Motor neuron (in vitro differentiated cells): ENCODE data around the gene CTNNA3. TPM values are rescaled to one million over a fixed set of nuclear protein-coding genes. Genes with fewer than 3 reads are reported as not detected.
"Not testable (repeated sequence)": the region's sequence is repeated elsewhere in the genome, so short reads cannot be mapped to it uniquely, and the experiment has no call there.

ENCODE experiments used
- ATAC-seq, 8 experiments: fragments of 200-7000 bp; cut with Tn5 transposase; replicated peaks in 6 of 8; 2 replicates each; pipeline ENCODE4 v1.8.0; 2021; ENCODE audit warnings: mild to moderate bottlenecking in 8 of 8, moderate library complexity in 8 of 8
- H3K27ac ChIP-seq, 2 donors: fragments of 250-450 bp; sonication (Bioruptor Pico); 2 replicates each; pipeline ENCODE4 v1.9.0; 2021; ENCODE audit warnings: antibody characterized with exemption in 2 of 2, mild to moderate bottlenecking in 2 of 2, moderate library complexity in 1 of 2
- H3K4me1 ChIP-seq, 2 donors: fragments of 250-450 bp; sonication (Bioruptor Pico); replicated peaks in 1 of 2; 2 replicates each; pipeline ENCODE4 v1.6.1; 2021; ENCODE audit warnings: antibody characterized with exemption in 2 of 2, mild to moderate bottlenecking in 2 of 2, moderate library complexity in 1 of 2
- H3K4me3 ChIP-seq, 5 donors: fragments of 250-450 bp; sonication (Bioruptor Pico); 2 replicates each; pipeline ENCODE4 v1.9.0; 2021; ENCODE audit warnings: antibody characterized with exemption in 5 of 5, mild to moderate bottlenecking in 5 of 5, moderate library complexity in 4 of 5
- WGBS, 10 experiments: fragments of 450-650 bp; shearing (Covaris generic); methylation state at CpG; one replicate each; pipeline ENCODE4 v1.0.0; 2022; 5-methylcytosine and 5-hydroxymethylcytosine counted together
- in situ Hi-C, 9 experiments: fragments of 400-800 bp; cut with MboI; loops; one replicate each; pipeline ENCODE4 v1.15.0; 2021; ENCODE audit warnings: low sequenced_read_pairs in 9 of 9, low pct_unique_long_range_greater_than_20kb in 2 of 9; ENCODE audit not compliant: unreplicated experiment in 9 of 9
- total RNA-seq, 8 experiments: library from RNA; unstranded; fragments of 300-600 nt; gene quantifications; 2 replicates each; pipeline versions ENCODE4 v1.2.3 to v1.2.4, GENCODE V29; 2022

CTNNA3 gene
- total RNA-seq, 8 experiments from 2014 or later, result 0.05 to 4.6 (median 0.48) TPM

GRCh38 chr10:67690540-67690939 lies 5.5 kb downstream of the CTNNA3 start:
- ATAC-seq, H3K27ac ChIP-seq, H3K4me1 ChIP-seq, H3K4me3 ChIP-seq, in situ Hi-C loops: not testable (repeated sequence)
- 17 to 100% (median 100%) methylated on average over 1 to 2 of the region's 7 CpGs; no CpG with 5 or more reads in 4 of the 10 experiments for WGBS, 10 experiments

GRCh38 chr10:67684140-67684539 lies 11.9 kb downstream of the CTNNA3 start:
- WGBS, 10 experiments, result 20 to 92% (median 81%) methylated on average over 1 to 7 of the region's 8 CpGs; no CpG with 5 or more reads in 4 of the 10 experiments
- in situ Hi-C loops, ATAC-seq, H3K27ac ChIP-seq, H3K4me1 ChIP-seq, H3K4me3 ChIP-seq: not testable (repeated sequence)

GRCh38 chr10:67678335-67678974 lies 17.5 kb downstream of the CTNNA3 start:
- no peaks in the 10 kb centered on the region for H3K4me1 ChIP-seq
- no peak for ATAC-seq
- in situ Hi-C loops, result no loop called here
- no peak overlapping the region for H3K4me3 ChIP-seq
- H3K27ac ChIP-seq, result no peak overlapping the region
- 0 to 91% (median 40%) methylated on average over 1 of the region's 1 CpG for WGBS, 10 experiments

- Histone ChIP-seq H3K4me1 (no peaks in the 10 kb centered on the region), H3K4me3 (no peak overlapping the region), H3K27ac (no peak overlapping the region)
- in situ Hi-C loops, result no loop called here
- 0 to 100% (median 50%) methylated on average over 1 to 2 of the region's 2 CpGs; no CpG with 5 or more reads in 3 of the 10 experiments for WGBS, 10 experiments
- ATAC-seq, result no peak
Observed at GRCh38 chr10:67676208-67676825, 19.7 kb downstream of the CTNNA3 start.

GRCh38 chr10:67670401-67670800 lies 25.6 kb downstream of the CTNNA3 start:
- ATAC-seq, result peak in 1 of 8 experiments; percentile 53
- no peak overlapping the region for H3K27ac ChIP-seq
- H3K4me3 ChIP-seq, result no peak overlapping the region
- H3K4me1 ChIP-seq, result no peaks in the 10 kb centered on the region
- in situ Hi-C loops, result no loop called here

- WGBS, 10 experiments, result 0 to 100% (median 55%) methylated on average over 1 of the region's 1 CpG
- Histone ChIP-seq H3K4me3 (no peak overlapping the region), H3K4me1 (no peaks in the 10 kb centered on the region), H3K27ac (no peak overlapping the region)
- in situ Hi-C loops, result no loop called here
- peak in 1 of 8 experiments; percentile 67 for ATAC-seq
Observed at GRCh38 chr10:67669978-67670377, 26.0 kb downstream of the CTNNA3 start.

- Histone ChIP-seq H3K27ac (no peak overlapping the region), H3K4me3 (no peak overlapping the region), H3K4me1 (no peaks in the 10 kb centered on the region)
- whole genome bisulfite sequencing, 10 experiments, result 21 to 100% (median 76%) methylated on average over 2 to 3 of the region's 3 CpGs; no CpG with 5 or more reads in 1 of the 10 experiments
- in situ Hi-C loops, result no loop called here
- ATAC-seq, result no peak
Observed at GRCh38 chr10:67668448-67668847, 27.5 kb downstream of the CTNNA3 start.

GRCh38 chr10:67667035-67667425 lies 29.0 kb downstream of the CTNNA3 start:
- Histone ChIP-seq H3K4me3 (no peak overlapping the region), H3K27ac (no peak overlapping the region), H3K4me1 (no peaks in the 10 kb centered on the region)
- 67 to 100% (median 100%) methylated on average over 1 of the region's 1 CpG; no CpG with 5 or more reads in 1 of the 10 experiments for WGBS, 10 experiments
- ATAC-seq, result no peak
- in situ Hi-C loops, result no loop called here

- peak in 3 of 8 experiments; percentile 42 to 56 (median 50) for ATAC-seq
- H3K27ac ChIP-seq, result no peak overlapping the region
- in situ Hi-C loops, result no loop called here
- 33 to 100% (median 76%) methylated on average over 1 of the region's 1 CpG for WGBS, 10 experiments
- no peaks in the 10 kb centered on the region for H3K4me1 ChIP-seq
- H3K4me3 ChIP-seq, result no peak overlapping the region
Observed at GRCh38 chr10:67666416-67667034, 29.5 kb downstream of the CTNNA3 start.

GRCh38 chr10:67665491-67665890 lies 30.5 kb downstream of the CTNNA3 start:
- in situ Hi-C loops, result no loop called here
- ATAC-seq, result no peak
- no peak overlapping the region for H3K4me3 ChIP-seq
- no peak overlapping the region for H3K27ac ChIP-seq
- no peaks in the 10 kb centered on the region for H3K4me1 ChIP-seq

GRCh38 chr10:67664942-67665341 lies 31.1 kb downstream of the CTNNA3 start:
- H3K27ac ChIP-seq, result no peak overlapping the region
- no peak for ATAC-seq
- no peaks in the 10 kb centered on the region for H3K4me1 ChIP-seq
- H3K4me3 ChIP-seq, result no peak overlapping the region
- WGBS, 10 experiments, result 0 to 100% (median 69%) methylated on average over 1 to 3 of the region's 3 CpGs
- in situ Hi-C loops, result no loop called here

GRCh38 chr10:67663449-67664087 lies 32.4 kb downstream of the CTNNA3 start:
- Histone ChIP-seq H3K27ac (no peak overlapping the region), H3K4me3 (no peak overlapping the region), H3K4me1 (no peaks in the 10 kb centered on the region)
- WGBS, 10 experiments, result 33 to 81% (median 52%) methylated on average over 2 to 10 of the region's 13 CpGs; no CpG with 5 or more reads in 2 of the 10 experiments
- in situ Hi-C loops, result no loop called here
- no peak for ATAC-seq

GRCh38 chr10:67662415-67662814 lies 33.6 kb downstream of the CTNNA3 start:
- no peak for ATAC-seq
- WGBS, 10 experiments, result 22 to 100% (median 82%) methylated on average over 1 to 3 of the region's 3 CpGs
- in situ Hi-C loops, result no loop called here
- Histone ChIP-seq H3K4me1 (no peaks in the 10 kb centered on the region), H3K27ac (no peak overlapping the region), H3K4me3 (no peak overlapping the region)
